Uterus (tissue), 2 donors: Measurements from ENCODE around the gene SAFB.

Experiments
- CTCF ChIP-seq, 4 experiments: fragments of 200-600 bp in 2 of 4; fragments of 450-650 bp in 2 of 4; sonication (generic) in 2 of 4; IDR thresholded peaks; one replicate each; pipeline ENCODE4 v1.5.1; 2016 to 2019; ENCODE audit warnings: antibody characterized with exemption in 4 of 4, mild to moderate bottlenecking in 2 of 4, moderate library complexity in 1 of 4
- POLR2A ChIP-seq, 2 donors: fragments of 450-650 bp; IDR thresholded peaks; one replicate each; pipeline ENCODE4 v1.6.1; 2016; ENCODE audit warnings: antibody characterized with exemption in 2 of 2, mild to moderate bottlenecking in 1 of 2, moderate library complexity in 1 of 2

DNA sequence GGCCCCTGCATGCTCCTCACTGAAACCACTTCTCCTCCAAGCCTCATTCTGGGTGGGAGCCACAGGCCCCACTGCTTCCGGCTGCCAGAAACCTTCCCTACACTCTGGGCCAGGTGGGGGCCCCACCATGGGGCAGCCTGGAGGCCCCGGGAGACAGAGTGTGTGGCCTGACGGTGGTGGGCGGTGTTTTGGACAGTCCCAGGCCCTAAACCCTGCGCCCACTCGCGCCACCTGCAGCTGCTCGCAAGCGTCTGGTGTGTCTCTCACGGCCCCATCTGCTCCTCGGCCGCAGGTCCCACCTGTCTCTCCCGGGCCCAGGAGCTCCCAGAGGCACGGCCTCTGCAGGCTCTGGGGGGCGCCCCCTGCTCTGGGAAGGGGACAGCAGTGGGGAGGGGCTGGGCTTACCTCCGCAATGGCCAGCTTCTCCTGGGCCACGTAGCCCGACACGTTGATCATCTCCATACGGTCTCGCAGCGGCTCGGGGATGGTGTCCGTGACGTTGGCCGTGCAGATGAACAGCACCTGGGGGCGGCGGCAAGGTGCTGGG, 72.8 kb downstream of the SAFB start:
- TF ChIP-seq CTCF (IDR thresholded peaks at IDR 0.05) (no peak), POLR2A (IDR thresholded peaks at IDR 0.05) (no peak)
